Motor neuron (in vitro differentiated cells): ENCODE results near the gene SAT2. TPM values are rescaled to one million over a fixed set of nuclear protein-coding genes. Genes with fewer than 3 reads are reported as not detected.

ENCODE experiments used
- ATAC-seq, 8 experiments: fragments of 200-7000 bp; cut with Tn5 transposase; replicated peaks in 6 of 8; 2 replicates each; pipeline ENCODE4 v1.8.0; 2021; ENCODE audit warnings: mild to moderate bottlenecking in 8 of 8, moderate library complexity in 8 of 8
- H3K27ac ChIP-seq, 2 donors: fragments of 250-450 bp; sonication (Bioruptor Pico); 2 replicates each; pipeline ENCODE4 v1.9.0; 2021; ENCODE audit warnings: antibody characterized with exemption in 2 of 2, mild to moderate bottlenecking in 2 of 2, moderate library complexity in 1 of 2
- H3K4me1 ChIP-seq, 2 donors: fragments of 250-450 bp; sonication (Bioruptor Pico); replicated peaks in 1 of 2; 2 replicates each; pipeline ENCODE4 v1.6.1; 2021; ENCODE audit warnings: antibody characterized with exemption in 2 of 2, mild to moderate bottlenecking in 2 of 2, moderate library complexity in 1 of 2
- H3K4me3 ChIP-seq, 5 donors: fragments of 250-450 bp; sonication (Bioruptor Pico); 2 replicates each; pipeline ENCODE4 v1.9.0; 2021; ENCODE audit warnings: antibody characterized with exemption in 5 of 5, mild to moderate bottlenecking in 5 of 5, moderate library complexity in 4 of 5
- WGBS, 10 experiments: fragments of 450-650 bp; shearing (Covaris generic); methylation state at CpG; one replicate each; pipeline ENCODE4 v1.0.0; 2022; 5-methylcytosine and 5-hydroxymethylcytosine counted together
- in situ Hi-C, 9 experiments: fragments of 400-800 bp; cut with MboI; loops; one replicate each; pipeline ENCODE4 v1.15.0; 2021; ENCODE audit warnings: low sequenced_read_pairs in 9 of 9, low pct_unique_long_range_greater_than_20kb in 2 of 9; ENCODE audit not compliant: unreplicated experiment in 9 of 9
- total RNA-seq, 8 experiments: library from RNA; unstranded; fragments of 300-600 nt; gene quantifications; 2 replicates each; pipeline versions ENCODE4 v1.2.3 to v1.2.4, GENCODE V29; 2022

SAT2 gene
- 100 to 1,000 TPM in 2 of 8 experiments, 10 to 100 TPM in 6; 66.9 to 115 (median 84.4) TPM for total RNA-seq

GRCh38 chr17:7627250-7628121, at the start of gene SAT2:
Gene SAT2, minus strand, starts transcription at chr17:7627821. Its CDS starts 186 bp downstream, at chr17:7627635.
- ATAC-seq: peak; percentile 94 to 98 (median 96)
- H3K4me1 ChIP-seq: peaks cover 5 to 11% of the 10 kb centered on the region in 2 donors
- 0 to 40% (median 0%) methylated on average over 1 to 4 of the region's 54 CpGs; no CpG with 5 or more reads in 5 of the 10 experiments for WGBS, 10 experiments
- H3K4me3 ChIP-seq: peak within 1 kb of the TSS; percentile 51 to 85 (median 60)
- in situ Hi-C loops: no loop called here
- peak within 1 kb of the TSS; percentile 90 to 92 for H3K27ac ChIP-seq

- 60 to 100% (median 82%) methylated on average over 1 to 5 of the region's 5 CpGs; no CpG with 5 or more reads in 6 of the 10 experiments for WGBS, 10 experiments
- in situ Hi-C loops: no loop called here
These were observed 48.9 kb upstream of the SAT2 start for GRCh38 chr17:7676533-7676932.

GRCh38 chr17:7674934-7675333, 47.3 kb upstream of the SAT2 start:
- no peak for ATAC-seq
- in situ Hi-C loops: no loop called here
- WGBS, 10 experiments: 17 to 98% (median 84%) methylated on average over 1 to 7 of the region's 14 CpGs; no CpG with 5 or more reads in 4 of the 10 experiments
- Histone ChIP-seq H3K27ac (no peak overlapping the region), H3K4me3 (no peak overlapping the region), H3K4me1 (no peaks in the 10 kb centered on the region)

More at GRCh38 chr17:7676533-7676932, 48.9 kb upstream of the SAT2 start:
- Histone ChIP-seq H3K4me1 (no peaks in the 10 kb centered on the region), H3K27ac (no peak overlapping the region), H3K4me3 (no peak overlapping the region)
- no peak for ATAC-seq

- Histone ChIP-seq H3K4me3 (no peak overlapping the region), H3K4me1 (peaks cover 0 to 2% of the 10 kb centered on the region in 2 donors), H3K27ac (no peak overlapping the region)
- ATAC-seq: no peak
- WGBS, 10 experiments: 60 to 100% (median 100%) methylated on average over 1 to 2 of the region's 2 CpGs; no CpG with 5 or more reads in 2 of the 10 experiments
- in situ Hi-C loops: no loop called here
These were observed 45.6 kb upstream of the SAT2 start for GRCh38 chr17:7673239-7673638.

GRCh38 chr17:7668482-7668881, 40.9 kb upstream of the SAT2 start:
- H3K4me1 ChIP-seq: peaks cover 3 to 12% of the 10 kb centered on the region in 2 donors
- in situ Hi-C loops: no loop called here
- ATAC-seq: peak in 4 of 8 experiments; percentile 1 to 10 (median 4)
- WGBS, 10 experiments: 77 to 100% (median 94%) methylated on average over 1 to 5 of the region's 7 CpGs; no CpG with 5 or more reads in 4 of the 10 experiments
- H3K4me3 ChIP-seq: no peak overlapping the region
- no peak overlapping the region for H3K27ac ChIP-seq

GRCh38 chr17:7667656-7668406, 40.2 kb upstream of the SAT2 start:
- Histone ChIP-seq H3K4me1 (peaks cover 3 to 12% of the 10 kb centered on the region in 2 donors), H3K4me3 (no peak overlapping the region), H3K27ac (peak overlapping the region; percentile 47 to 78)
- ATAC-seq: peak in 6 of 8 experiments; percentile 31 to 93 (median 89)
- WGBS, 10 experiments: 10 to 60% (median 42%) methylated on average over 1 to 5 of the region's 10 CpGs; no CpG with 5 or more reads in 6 of the 10 experiments
- in situ Hi-C loops: no loop called here

GRCh38 chr17:7656958-7657609, 29.5 kb upstream of the SAT2 start:
- WGBS, 10 experiments: 0 to 20% (median 15%) methylated on average over 2 to 8 of the region's 10 CpGs; no CpG with 5 or more reads in 5 of the 10 experiments
- peak overlapping the region in 1 of 2 donors; percentile 10 for H3K27ac ChIP-seq
- H3K4me1 ChIP-seq: peaks cover 22 to 27% of the 10 kb centered on the region in 2 donors
- in situ Hi-C loops: no loop called here
- ATAC-seq: peak in 7 of 8 experiments; percentile 35 to 74 (median 43)
- peak overlapping the region in 1 of 5 donors; percentile 2 for H3K4me3 ChIP-seq

GRCh38 chr17:7655541-7655840, 27.9 kb upstream of the SAT2 start:
- in situ Hi-C loops: no loop called here
- 90 to 100% (median 93%) methylated on average over 2 to 4 of the region's 17 CpGs; no CpG with 5 or more reads in 7 of the 10 experiments for WGBS, 10 experiments
- no peak overlapping the region for H3K4me3 ChIP-seq
- no peak overlapping the region for H3K27ac ChIP-seq
- ATAC-seq: no peak
- peaks cover 22 to 27% of the 10 kb centered on the region in 2 donors for H3K4me1 ChIP-seq

GRCh38 chr17:7654832-7655540, 27.4 kb upstream of the SAT2 start:
- in situ Hi-C loops: no loop called here
- no peak overlapping the region for H3K4me3 ChIP-seq
- no peak overlapping the region for H3K27ac ChIP-seq
- peaks cover 24 to 30% of the 10 kb centered on the region in 2 donors for H3K4me1 ChIP-seq
- ATAC-seq: no peak
- WGBS, 10 experiments: 20 to 90% (median 80%) methylated on average over 1 to 5 of the region's 16 CpGs; no CpG with 5 or more reads in 3 of the 10 experiments

GRCh38 chr17:7652388-7653356, 25.1 kb upstream of the SAT2 start:
- peak overlapping the region; percentile 41 to 66 (median 49) for H3K4me3 ChIP-seq
- H3K4me1 ChIP-seq: peaks cover 27 to 32% of the 10 kb centered on the region in 2 donors
- in situ Hi-C loops: no loop called here
- 0 to 100% methylated on average over 1 of the region's 12 CpGs; no CpG with 5 or more reads in 8 of the 10 experiments for WGBS, 10 experiments
- no peak overlapping the region for H3K27ac ChIP-seq
- ATAC-seq: no peak

- in situ Hi-C loops: no loop called here
- peaks cover 19 to 25% of the 10 kb centered on the region in 2 donors for H3K4me1 ChIP-seq
- H3K27ac ChIP-seq: peak overlapping the region; percentile 43 to 59
- ATAC-seq: peak in 6 of 8 experiments; percentile 8 to 80 (median 78)
- no CpG with 5 or more reads among the region's 54 CpGs for WGBS, 10 experiments
- peak overlapping the region; percentile 41 to 66 (median 49) for H3K4me3 ChIP-seq
These were observed 24.2 kb upstream of the SAT2 start for GRCh38 chr17:7651665-7652387.
